Vagina (tissue), 2 donors: ENCODE measurements around the gene PDZD4. TPM values are rescaled to one million over a fixed set of nuclear protein-coding genes. Genes with fewer than 3 reads are reported as not detected.

Experiments used
- DNase-seq, 2 donors: peaks; one replicate each; pipeline ENCODE4 v3.0.0-alpha.2; 2017; ENCODE audit errors: extremely low spot score in 2 of 2
- H3K27ac ChIP-seq: fragments of 200-600 bp; sonication (generic); one replicate; pipeline ENCODE4 v1.5.1; 2019
- H3K27me3 ChIP-seq: fragments of 200-600 bp; sonication (generic); one replicate; pipeline ENCODE4 v1.5.1; 2019
- H3K36me3 ChIP-seq, 2 donors: fragments of 200-600 bp; sonication (generic); one replicate each; pipeline ENCODE4 v1.5.1; 2017 to 2019
- H3K4me1 ChIP-seq: fragments of 200-600 bp; sonication (generic); one replicate; pipeline ENCODE4 v1.5.1; 2019
- H3K4me3 ChIP-seq, 2 donors: fragments of 200-600 bp; sonication (generic); 1 replicate in 1 of 2; 2 replicates in 1 of 2; pipeline ENCODE4 v1.5.1; 2016 to 2019
- H3K9me3 ChIP-seq: fragments of 200-600 bp; sonication (generic); one replicate; pipeline ENCODE4 v1.5.1; 2019
- CTCF ChIP-seq, 3 experiments: fragments of 450-650 bp in 2 of 3; fragments of 200-600 bp in 1 of 3; sonication (generic) in 1 of 3; IDR thresholded peaks; one replicate each; pipeline ENCODE4 v1.5.1; 2017 to 2019; ENCODE audit warnings: antibody characterized with exemption in 3 of 3, mild to moderate bottlenecking in 2 of 3, moderate library complexity in 2 of 3
- POLR2A ChIP-seq, 2 donors: fragments of 450-650 bp; IDR thresholded peaks; one replicate each; pipeline ENCODE4 v1.6.1; 2017; ENCODE audit warnings: antibody characterized with exemption in 2 of 2, mild to moderate bottlenecking in 2 of 2, moderate library complexity in 2 of 2
- POLR2AphosphoS5 ChIP-seq, 2 donors: sonication (generic); formaldehyde crosslinking; IDR thresholded peaks; one replicate each; pipeline ENCODE4 v1.9.0; 2017; ENCODE audit warnings: antibody characterized with exemption in 2 of 2, mild to moderate bottlenecking in 2 of 2, low read depth in 1 of 2; ENCODE audit not compliant: insufficient read depth in 1 of 2
- intact Hi-C: fragments of 100-400 bp; cut with DNase I; formaldehyde crosslinking; loops from one replicate; pipeline ENCODE4 v1.15.1; 2023
- total RNA-seq: library from RNA; depleted of rRNA; stranded (reverse); fragments of >200 nt; gene quantifications from one replicate; pipeline ENCODE4 v1.2.3, GENCODE V29; 2016

The PDZD4 gene
- total RNA-seq, 1 donor from 2014 or later, result 10.3 TPM

DNA sequence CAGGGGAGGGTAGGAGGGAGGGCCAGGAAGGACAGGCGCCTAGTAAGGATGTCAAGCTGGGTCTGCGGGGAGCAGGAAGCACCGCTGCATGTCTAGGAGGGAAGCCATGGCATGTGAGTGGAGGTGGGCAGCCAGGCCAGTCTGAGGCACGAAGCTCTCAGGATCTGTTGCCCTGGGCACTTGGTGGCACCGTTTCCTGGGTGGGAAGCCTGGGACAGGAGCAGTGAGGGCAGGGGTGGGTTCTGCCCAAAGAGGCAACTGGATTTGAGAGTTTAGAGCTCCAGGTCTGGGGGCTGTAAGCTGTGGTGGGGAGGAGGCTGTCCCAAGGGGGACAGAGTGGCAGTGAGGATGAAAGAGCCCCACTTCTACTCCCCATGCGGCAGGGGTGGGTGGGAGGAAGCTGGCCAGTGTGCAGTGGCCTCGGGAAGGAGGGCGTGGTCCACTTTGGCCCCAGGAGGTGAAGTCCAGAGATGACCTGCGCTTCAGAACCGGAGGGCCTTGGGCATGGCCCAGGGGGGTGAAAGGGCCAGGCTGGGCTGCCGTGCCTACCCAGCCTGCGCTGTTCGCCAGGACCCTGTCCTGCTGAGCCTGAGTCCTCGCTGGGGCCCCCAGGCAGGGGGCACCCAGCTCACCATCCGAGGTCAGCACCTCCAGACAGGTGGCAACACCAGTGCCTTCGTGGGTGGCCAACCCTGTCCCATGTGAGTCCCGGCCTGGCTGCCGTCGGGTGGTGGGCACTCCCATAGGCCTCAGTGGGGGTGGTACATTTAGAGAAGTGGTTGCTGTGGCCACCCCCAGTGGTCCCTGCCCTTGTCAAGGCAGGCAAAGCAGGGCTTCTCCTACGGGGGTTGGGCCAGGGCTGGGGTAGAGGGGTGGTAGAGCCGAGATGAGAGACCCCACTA is 57.8 kb downstream of the PDZD4 start:
- intact Hi-C loops, result no loop called here
- Histone ChIP-seq H3K27ac (no peak overlapping the region), H3K27me3 (no peaks in the 10 kb centered on the region), H3K4me3 (no peak overlapping the region), H3K36me3 (no peaks in the 10 kb centered on the region), H3K4me1 (no peaks in the 10 kb centered on the region), H3K9me3 (no peaks in the 10 kb centered on the region)
- no peak for DNase-seq
- TF ChIP-seq CTCF (IDR thresholded peaks at IDR 0.05) (no peak), POLR2AphosphoS5 (IDR thresholded peaks at IDR 0.05; ENCODE audit: insufficient read depth in 1 of 2, low read depth in 1 of 2) (no peak), POLR2A (IDR thresholded peaks at IDR 0.05) (no peak)

DNA sequence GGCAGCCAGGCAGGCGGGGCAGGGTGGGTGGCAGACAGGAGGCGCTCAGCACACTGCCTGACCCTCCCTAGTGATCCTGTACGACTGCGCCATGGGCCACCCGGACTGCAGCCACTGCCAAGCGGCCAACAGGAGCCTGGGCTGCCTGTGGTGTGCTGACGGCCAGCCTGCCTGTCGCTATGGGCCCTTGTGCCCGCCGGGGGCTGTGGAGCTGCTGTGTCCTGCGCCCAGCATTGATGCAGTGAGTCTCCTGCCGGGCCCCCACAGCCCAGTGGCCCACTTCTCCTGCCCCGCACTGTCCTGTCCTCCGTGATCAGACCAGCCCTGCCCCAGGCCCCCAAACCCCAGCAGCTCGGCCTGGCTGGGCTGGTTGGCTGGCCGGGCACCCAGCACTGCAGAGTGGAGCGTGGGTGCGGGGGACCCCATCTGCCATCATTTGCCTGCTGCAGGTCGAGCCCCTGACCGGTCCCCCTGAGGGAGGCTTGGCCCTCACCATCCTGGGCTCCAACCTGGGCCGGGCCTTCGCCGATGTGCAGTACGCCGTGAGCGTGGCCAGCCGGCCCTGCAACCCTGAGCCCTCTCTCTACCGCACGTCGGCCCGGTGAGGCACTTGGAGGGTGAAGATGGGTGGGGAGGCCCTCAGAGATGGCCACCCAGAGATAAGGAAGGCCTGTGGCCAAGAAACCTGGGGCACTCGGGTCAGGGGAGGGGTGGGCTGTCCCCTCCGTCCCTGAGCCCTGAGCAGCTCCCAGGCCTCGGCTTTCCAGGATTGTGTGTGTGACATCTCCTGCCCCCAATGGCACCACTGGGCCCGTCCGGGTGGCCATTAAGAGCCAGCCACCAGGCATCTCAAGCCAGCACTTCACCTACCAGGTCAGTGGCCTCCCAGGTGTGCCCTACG is 58.7 kb downstream of the PDZD4 start:
- Histone ChIP-seq H3K27ac (no peak overlapping the region), H3K4me1 (peaks cover 4% of the 10 kb centered on the region), H3K27me3 (no peaks in the 10 kb centered on the region), H3K9me3 (no peaks in the 10 kb centered on the region), H3K36me3 (no peaks in the 10 kb centered on the region), H3K4me3 (no peak overlapping the region)
- intact Hi-C loops, result no loop called here
- TF ChIP-seq POLR2A (IDR thresholded peaks at IDR 0.05) (no peak), CTCF (IDR thresholded peaks at IDR 0.05) (no peak), POLR2AphosphoS5 (IDR thresholded peaks at IDR 0.05; ENCODE audit: insufficient read depth in 1 of 2, low read depth in 1 of 2) (no peak)
- no peak for DNase-seq

- no peaks in the 10 kb centered on the region for H3K9me3 ChIP-seq
- H3K27me3 ChIP-seq, result no peaks in the 10 kb centered on the region
- H3K36me3 ChIP-seq, result no peaks in the 10 kb centered on the region
These were observed 59.5 kb downstream of the PDZD4 start for GRCh38 chrX:153770601-153771414.

More at GRCh38 chrX:153770601-153771414, 59.5 kb downstream of the PDZD4 start:
- Histone ChIP-seq H3K27ac (no peak overlapping the region), H3K4me1 (peaks cover 12% of the 10 kb centered on the region), H3K4me3 (no peak overlapping the region)
- intact Hi-C loops, result no loop called here
- TF ChIP-seq POLR2AphosphoS5 (IDR thresholded peaks at IDR 0.05; ENCODE audit: insufficient read depth in 1 of 2, low read depth in 1 of 2) (no peak), POLR2A (IDR thresholded peaks at IDR 0.05) (no peak), CTCF (IDR thresholded peaks at IDR 0.05) (no peak)
- DNase-seq, result no peak
